Brain pericyte (primary cell): ENCODE data around the gene CAMTA1.

Experiments
- DNase-seq: peaks from one replicate; pipeline ENCODE4 v3.0.0-alpha.2; 2012; ENCODE audit warnings: low read depth, low spot score

The CAMTA1 gene

DNA sequence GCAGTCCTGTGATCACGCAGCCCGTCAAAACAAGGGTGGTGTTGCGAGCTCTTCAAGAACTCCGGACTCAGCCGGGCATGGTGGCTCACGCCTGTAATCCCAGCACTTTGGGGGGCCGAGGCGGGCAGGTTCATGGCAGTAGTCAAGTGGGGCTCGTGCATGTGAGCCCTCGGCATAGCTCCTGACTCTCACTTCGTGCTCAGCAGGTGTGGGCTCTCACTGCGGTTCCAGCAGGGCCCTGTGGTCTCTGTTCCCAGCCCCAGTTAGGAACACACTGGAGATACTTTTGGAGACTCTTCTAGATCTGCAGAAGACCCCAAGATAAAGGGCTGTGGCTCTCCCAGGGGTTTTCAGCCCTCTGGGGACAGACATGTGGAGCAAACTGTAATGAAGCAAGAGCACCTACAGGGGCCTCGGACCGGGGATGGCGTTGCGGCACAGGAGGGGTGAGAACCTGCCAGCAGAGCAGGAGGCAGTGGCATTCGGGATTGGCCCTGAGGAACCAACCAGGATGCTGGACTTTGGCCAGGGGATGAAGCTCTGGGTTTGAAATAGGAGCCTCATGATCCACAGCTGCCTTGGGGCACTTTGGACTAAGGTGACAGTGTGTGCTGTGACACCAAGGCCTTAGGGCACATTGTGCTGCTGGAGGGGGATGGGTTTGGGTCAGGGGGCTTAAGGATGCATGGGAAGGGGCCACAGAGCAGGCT is 443.2 kb downstream of the CAMTA1 start:
- no peak for DNase-seq

DNA sequence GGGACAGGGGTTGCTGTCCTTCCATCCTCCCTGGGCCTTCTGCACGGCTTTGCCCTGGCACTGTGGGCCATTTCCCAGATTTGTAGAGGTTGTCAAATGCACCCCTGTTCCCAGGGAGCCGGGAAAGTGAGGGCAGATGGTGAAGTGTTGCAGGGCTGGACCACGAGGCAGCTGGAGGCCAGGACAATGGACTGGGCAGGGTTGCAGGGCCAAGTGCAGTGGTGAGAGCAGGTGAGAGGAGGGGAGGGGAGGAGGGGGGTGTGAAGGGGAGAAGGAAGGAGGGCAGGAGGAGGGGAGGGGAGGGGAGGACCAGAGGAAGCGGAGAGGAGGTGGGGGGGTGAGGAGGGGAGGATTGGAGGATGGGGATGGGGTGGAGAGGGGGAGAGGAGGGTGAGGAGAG is 443.9 kb downstream of the CAMTA1 start:
- DNase-seq, result no peak

DNA sequence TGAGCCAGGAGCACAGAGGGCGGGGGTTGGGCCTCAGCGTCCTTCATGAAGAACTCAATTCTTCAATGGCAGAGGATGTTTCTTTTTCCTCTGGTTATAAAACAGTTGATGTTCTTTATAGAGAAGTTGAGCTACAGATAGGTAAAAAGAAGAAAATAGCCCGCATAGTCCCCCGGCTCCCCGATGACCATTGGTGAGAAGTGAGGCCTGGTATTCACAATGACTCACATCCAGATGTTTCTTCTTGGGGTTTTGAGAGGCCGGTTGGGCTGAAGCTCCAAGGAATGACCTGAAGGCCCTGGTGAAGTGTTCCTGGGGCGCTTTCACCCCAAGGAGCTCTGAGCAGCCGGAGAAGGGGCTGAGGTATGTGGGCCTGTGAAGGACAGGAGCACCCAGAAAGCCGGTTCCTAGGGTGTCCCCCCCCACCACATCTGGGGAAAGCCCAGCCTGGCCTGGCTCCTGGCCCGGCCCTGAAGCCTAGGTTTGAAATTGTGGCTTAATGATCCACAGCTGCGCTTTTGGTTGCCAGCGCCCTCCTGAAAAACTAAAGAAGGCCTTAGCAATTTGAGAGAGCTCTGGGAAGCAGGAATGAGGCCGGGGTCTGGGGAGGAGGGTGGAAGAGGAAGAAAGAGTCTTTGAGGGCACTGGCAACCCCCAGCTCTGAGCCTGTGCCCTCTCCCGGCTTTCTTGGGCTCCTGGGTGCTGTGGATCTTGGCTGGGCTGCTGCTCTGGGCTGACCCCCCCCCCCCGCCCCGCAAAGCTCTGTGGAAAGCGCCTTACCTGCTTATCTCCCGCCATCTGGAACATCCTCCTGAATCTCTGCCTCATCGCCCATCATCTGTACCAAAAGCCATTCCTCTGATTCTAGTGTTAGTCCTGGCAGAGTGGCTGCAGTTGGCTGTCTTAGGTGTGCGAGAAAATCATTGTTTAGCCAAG is 444.7 kb downstream of the CAMTA1 start:
- no peak for DNase-seq

DNA sequence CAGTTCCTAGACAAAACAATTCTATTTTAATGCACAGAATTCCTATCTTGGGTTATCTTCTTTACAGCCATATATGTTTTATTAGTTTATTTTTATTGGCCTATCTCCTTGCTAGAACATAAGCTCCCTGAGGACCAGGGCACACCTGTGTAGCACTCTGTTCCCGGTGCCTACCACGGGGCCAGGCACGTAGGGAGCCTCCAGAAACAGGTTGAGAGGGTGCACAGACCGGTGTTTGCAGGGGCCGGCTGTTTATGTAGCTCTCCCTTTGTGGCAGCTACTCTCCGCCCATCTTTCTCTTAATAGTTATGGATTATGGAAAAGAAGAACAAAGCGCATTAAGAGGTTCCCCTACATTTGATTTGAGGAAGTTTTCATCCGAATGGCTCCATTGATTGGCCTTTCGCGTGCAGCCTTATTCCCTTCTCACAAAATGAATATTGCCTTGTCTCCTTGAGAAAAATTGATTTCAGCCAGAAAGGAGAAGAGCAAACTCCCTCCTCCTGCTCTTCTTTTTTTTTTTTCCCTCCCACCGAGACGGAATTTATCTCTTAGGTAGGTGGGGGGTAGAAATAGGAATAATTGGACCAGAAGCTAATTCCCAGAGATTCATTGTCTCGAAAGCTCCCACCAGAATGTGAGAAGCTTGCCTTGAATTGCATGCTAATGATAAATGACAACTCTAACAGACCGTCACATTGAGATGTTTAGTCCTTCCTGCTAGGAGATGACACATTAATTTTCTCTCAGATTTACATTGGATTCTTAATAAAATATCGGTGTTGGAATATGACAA is 447.4 kb downstream of the CAMTA1 start:
- DNase-seq, result no peak

DNA sequence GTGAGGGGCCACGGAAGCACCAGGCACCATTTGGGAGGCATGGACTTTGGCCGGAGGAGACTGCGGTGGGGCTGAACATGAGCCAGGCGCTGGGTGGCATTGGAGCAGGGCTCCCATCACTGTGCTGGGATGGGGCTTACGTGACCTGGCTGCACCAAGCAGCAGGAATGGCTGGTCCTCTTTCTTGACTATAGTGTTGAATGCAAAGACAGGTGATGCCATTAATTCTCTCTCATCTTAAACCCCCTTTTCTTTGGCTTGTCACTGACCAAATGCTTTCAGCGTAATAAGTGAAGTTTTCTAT is 447.9 kb downstream of the CAMTA1 start:
- DNase-seq, result no peak

DNA sequence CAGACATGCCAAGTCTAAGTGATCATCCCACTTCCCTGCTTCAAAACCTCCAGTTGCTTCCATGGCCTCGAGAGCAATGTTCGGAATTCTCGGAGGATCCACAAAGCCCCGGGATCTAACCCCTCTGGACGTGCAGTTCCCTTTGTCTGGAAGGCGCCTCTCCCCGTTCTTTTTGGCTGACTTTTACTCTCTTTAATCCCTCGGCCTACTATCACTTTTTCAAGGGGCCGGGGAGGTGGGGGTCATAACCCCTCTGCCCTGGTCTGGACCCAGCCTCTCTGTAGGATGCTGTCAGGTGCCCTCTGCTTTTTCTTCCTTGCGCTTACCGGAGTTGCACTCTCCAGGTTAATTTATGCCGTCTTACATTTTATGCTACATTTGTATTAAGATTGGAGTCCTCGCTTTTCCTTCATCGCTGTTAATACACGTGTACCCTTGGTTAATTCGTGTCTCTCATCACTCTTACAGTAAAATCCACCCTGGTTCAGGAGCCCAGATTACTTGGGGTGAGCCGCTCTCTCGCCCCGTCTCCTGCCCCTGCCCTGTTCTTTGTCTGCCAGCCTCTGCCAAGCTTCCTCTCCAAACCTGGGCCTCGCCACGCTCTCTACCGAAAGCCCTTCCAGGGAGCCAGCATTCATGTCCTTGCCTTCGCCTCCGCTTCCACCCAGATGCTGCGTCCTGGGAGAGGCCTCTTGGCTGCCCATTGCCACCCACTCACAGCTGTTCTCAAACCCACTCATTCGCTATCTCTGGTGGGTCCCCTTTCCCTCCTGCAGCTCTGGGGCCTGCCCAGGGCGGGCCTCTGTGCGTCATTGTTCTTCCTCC is 448.6 kb downstream of the CAMTA1 start:
- DNase-seq, result no peak

DNA sequence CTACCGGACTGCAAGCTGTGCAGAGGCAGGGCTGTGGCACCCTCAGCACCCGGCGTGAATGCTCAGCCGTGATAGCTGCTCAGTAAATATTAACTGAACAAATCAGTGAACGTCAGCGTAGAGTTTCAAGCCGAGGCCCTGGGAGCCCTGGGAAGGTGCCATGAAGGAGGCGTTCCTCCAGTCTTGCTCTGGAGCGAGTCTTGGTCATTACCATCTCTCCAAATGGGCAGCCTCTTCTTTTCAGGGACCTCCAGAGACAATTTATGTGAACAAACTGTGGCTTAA is 449.2 kb downstream of the CAMTA1 start:
- DNase-seq, result no peak

DNA sequence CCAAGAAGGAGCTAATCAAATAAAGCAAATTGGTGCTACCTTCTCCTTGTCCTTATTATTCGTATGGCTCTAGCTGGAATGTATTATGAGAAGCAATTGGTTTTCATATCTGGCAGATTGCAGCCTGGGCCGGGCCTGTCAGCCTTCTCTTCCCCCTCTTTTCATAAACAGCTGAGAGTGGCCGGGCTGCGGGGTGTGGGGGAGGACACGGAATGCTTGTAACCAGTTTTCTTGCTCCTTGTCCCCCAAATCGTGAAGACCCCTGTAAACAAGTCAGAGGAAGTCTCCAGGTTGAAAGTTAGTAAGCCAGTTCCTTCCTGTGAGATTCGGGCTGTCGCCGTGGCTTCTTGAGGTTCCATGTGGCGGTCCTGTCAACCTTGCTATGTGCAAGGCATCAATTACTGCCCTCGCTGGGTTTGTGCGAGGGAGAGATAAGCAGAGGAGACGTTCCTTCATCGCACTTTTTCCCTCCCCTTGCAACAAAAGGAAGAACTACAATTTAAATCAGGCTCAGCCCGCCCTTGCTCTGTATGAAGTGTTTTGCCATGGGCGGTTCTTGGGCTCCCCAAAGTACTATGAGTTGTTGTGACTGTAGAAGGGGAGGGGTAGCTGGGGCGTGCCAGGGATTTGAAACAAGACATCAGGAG is 450.7 kb downstream of the CAMTA1 start:
- no peak for DNase-seq

DNA sequence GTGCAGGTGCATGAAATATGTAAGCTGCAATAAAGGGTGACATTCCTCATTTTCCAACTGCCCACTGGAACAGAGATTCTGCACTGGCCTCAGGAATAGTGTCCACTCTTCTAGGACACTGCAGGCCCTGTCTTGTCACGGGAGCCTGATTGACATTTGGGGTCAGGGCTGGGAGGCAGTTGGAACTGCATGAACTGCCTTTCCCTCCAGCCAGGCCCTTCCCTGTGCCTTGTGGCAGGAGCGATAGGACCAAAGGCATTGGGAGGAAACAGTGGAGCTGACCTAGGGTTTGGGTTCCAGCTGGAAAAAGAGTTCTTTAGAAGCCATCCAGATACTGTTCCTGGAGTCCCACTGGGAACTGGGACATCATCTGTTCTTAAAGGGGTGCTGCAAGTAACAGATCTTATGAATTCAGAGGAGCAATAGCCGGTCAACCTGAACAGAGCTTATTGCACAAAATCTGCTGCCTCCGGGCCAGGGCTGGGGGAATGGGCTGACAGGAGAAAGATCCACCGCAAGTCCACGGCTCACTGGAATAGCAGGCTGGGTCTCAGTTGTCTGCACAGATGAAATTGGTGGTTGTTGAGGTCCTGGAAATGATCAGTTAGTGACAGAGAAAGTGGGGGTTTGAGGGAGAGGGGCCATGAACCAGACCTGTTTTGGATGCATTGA is 451.7 kb downstream of the CAMTA1 start:
- no peak for DNase-seq

DNA sequence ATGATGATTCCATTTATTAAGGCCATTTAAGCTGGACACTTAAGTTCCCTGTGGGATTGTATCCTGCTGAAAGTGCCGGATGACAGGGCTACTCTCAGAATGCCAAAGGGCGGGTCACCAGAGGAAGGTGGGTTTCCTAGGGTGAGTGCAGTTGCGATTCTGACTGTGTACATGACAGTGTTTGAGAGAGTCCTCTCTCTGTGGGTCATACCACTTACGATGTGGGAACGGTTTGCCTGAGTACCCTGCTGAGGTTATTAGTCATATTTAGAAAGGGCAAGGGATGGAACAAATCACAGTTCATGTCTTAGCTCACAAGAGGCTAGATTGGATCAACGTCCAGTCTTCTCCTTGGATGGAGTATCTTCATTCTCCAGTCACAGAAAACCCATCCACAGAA is 461.9 kb downstream of the CAMTA1 start:
- DNase-seq, result no peak

DNA sequence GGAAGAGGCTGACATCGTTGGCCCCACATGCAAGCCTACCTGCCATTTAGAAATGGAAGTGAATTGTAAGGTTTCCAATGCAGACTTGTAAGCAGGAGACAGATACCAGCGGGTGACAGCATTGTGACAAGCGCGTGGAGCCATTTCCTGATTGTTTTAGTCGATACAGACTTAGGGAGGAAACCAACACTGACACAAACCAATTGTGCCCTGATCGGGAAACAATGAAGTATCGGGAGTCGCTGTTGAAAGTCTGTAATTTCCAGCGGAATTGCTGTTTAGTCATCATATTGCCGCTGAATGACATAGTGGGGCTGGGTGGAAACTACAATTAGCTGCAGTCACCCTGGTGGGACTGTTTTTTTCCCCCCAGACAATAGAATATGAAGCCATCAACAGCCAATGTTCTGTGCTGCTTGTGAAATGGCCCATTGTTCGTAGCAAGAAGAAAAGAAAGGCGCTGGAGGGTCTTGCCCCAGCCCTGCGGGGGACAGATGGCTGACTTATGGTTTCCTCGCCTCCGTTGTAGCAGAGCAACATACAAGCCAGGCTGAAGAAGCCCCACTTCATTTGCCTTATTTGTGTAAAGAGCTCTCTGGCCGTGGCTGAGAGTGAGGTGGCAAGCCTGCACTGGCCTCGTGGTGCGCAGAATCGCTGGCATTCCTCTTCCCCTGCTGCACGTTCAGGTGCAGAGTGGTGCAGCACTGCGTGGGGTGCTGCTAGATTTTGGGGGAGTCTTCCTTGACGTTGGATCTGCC is 462.7 kb downstream of the CAMTA1 start:
- no peak for DNase-seq

DNA sequence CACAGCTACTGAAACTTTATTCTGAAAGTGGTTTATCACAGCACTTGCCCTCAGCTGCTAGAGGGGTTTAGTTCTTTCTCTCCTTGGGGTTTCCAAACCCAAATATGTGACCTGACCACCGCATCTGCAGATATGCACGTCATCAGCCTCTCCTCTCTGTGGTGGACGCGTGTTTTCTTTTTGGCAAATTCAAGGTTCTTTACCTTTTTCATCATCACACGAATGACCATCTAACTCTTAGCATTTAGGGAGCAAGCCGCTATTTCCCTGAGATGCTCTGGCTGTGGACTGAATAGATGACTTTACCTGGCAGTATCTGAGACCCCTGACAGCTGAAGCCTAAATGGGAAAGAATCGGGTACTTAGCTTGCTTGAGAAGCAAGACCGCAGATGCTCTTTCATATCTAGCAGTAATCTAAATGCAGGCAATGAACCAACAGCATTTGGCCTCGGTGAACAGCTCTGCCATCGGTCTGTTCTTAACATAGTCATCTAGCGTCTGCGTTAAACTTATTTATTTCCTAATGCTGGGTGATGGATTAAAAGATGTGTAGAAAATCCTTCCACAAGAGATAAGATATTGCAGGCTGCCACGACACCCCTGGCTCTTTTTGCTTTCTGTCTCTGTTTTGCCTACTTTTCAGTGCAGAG is 463.4 kb downstream of the CAMTA1 start:
- DNase-seq, result no peak

DNA sequence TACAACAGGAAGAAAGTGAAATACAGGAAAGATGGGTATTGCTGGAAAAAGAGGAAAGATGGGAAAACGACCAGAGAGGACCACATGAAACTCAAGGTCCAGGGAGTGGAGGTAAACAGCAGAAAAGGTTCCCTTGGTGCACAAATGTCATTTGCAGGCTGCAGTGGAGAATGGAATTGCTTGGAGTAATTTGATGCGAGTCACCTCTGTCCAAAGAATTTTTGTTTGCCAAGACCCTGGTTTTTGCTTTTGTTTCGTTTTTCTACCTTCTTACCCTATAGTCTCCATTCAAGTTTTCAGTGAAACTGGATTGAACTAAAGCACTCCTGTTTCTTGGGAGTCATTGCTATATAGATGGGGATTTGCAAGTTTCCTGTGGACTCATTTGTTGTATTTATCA is 464.3 kb downstream of the CAMTA1 start:
- DNase-seq, result no peak

DNA sequence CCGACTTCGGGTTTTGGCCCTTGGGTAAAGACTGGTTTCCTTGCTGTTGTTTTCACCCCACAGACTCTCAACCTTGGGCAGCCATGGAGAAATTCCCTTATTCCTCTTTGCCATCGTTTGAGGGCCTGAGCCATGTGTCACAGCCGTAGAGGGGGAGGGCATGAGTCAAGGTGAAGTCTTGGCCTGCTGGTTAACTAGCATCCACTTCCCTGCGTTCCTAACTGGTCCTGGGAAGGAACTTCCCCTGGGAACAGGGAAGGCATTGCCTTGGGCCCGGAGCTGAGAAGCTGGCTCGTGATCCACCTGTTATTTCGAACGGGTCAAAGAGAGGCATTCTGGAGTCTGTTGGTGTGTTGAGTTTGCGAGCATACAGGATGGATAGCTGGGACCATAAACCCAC is 464.9 kb downstream of the CAMTA1 start:
- DNase-seq, result no peak

DNA sequence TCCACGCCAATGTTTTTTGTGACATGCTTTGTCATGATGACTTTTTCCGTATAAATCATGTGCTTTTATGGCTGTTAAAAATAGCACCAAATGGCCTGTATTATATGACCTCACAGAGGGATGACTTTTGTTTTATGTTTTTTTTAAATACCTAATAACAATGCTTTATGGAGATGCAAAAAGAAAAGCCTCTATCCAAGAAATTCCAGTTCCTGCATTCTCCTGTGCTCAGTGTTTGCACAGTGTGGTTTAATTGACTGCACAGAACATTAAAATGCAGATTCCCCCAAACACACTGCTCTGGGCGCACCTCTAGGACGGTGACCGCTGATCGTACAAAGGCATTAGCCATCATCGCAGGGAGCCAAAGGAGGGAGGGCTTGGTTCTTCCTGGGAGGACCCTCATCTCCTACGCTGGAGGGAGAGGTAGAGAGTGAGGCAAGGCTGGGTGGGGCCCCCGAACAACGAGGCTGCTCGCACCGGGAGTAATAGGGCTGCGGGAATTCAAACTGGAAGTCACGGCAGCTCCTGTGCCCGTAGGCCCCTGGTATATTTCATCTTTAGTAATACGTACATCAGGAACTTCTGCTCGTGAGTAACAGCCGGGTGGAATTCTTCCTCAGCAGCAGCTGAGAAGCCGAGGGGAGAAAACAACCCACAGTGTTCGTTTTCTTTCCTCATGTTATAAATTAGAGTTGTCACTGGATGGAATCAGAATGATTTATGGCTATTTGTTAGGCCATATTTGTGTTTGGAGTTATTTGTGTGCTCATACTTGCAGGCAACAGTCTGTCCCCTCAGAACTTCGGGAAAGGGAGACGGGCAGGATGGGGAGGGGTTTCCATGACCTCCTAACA is 465.6 kb downstream of the CAMTA1 start:
- DNase-seq, result no peak

DNA sequence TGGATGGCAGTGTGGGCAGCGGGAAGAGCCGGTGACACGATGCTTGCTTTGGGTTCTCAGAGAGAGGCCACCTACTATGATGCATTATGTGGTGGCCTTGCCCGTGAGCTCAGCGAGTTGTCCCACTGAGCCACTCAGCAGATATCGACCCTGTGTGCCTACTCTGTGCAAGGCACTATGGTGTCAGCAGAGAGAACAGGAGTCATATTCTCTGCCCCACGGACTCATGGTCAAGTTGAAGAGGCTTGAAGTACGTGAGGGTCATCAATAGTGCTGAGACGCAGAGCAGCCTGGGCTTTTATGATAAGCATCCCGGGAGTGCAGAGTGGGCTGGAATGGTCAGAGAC is 466.2 kb downstream of the CAMTA1 start:
- no peak for DNase-seq

DNA sequence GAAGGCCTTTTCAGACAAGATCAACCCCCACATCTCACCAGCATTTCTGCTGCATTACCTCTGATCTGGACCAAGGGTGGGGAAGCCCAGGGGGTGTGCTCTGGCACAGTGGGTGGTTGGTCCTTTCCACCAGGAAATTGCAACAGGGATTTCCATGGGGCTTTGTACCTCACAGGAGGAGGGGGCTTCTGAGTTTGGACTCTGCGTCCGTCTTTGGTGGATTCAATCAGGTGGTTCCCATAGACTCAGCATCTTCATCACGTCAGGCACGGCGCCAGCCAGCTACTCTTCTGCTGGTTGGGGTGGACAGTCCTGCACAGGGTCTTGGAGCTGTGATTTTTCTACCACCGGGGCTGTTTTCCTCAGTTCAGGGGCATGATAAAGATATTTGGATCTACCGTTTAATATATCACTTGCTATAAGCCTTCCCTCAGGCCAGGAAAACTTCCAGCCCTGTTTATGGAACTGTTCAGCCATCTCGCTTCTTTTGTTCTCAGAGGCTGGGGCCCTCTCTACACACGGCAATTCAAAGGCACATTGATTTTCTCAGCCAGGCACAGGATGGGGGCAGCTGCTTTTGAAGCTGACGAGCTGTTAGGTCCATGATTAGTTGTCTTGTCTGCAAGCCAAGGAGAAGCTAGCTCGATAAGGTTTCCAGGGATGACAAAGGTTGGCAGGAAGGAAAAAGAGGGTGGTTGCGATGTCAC is 467.3 kb downstream of the CAMTA1 start:
- DNase-seq, result no peak

DNA sequence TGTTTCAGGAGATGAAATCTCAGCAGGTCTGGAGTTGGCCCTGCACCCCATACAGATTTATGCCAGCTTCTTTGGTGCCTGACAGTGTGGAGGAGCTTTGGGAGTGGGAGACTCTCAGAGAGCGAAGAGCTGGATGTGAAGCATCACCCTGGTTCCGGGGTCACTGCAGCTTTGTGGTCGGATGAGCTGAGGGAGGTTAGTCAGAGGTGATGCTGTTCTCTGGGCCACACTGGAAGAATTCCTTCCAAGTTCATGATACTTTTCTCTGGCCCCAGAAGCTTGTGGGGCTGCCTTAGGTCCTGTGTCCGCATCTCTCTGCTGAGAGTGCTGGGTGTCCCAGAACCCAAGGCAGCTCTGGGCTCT is 467.8 kb downstream of the CAMTA1 start:
- DNase-seq, result no peak
